CD4-positive, alpha-beta T cell treated with Interleukin-21 for 1 hour (primary cell): ENCODE results near the gene LPAR2.

Experiments used
- DNase-seq: peaks from one replicate; pipeline ENCODE4 v3.0.0-alpha.2; 2020

The LPAR2 gene

DNA sequence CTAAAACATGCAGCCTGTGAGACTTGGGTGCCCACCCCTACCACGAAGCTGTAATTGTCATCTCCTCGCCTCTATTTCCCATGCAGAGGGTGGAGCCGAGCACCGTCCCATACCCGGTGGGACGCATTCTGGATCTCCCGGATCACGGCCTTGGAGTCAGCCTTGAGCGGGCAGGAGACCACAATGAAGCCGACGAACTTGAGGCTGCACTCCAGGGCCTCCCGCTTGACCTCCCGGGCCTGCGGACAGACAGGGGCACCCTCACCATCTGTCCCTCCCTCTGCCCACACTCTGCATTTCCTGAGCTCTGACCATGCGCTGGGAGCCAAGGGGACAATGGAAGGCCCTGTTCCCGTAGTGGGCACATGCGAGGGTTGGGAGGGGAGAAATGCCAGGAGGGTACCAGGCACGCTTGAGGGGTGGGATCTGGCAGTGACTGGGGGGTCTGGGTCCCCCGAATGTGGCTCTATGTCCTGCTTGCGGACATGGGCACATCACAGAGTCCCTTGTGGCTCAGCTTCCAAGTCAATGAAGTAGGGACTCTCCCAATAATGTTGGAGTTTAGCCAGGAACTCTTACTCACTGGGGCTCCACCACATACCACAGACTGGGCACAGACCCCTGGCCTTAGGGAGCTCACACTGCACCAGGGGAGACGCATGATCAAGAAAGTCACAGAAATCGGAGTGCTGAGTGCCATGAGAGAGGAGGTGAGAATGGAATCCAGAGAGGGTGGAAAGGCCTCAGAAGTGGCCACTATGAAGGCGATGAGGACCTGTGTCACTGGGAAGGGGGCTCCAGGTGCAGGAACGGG lies 24.7 kb upstream of the LPAR2 start:
- no peak for DNase-seq

DNA sequence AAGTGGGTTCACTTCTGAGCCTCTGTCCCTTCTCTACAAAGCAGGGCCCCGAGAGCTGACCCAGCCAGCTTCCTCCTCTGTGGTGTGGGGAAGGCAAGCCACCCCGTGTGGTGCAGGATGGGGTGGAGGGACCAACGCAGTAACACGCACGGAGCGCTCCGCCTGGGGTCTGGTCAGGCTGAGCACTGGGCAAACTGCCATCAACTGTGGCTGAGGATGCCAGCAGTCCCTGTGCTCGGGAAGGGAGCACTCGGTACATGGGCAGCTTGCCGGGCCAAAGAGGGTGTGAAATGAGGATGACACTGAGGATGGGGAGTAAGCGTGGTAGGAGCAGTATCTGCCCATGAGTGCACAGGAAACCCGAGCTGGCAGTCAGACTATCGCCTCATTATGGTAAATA lies 23.1 kb upstream of the LPAR2 start:
- no peak for DNase-seq

DNA sequence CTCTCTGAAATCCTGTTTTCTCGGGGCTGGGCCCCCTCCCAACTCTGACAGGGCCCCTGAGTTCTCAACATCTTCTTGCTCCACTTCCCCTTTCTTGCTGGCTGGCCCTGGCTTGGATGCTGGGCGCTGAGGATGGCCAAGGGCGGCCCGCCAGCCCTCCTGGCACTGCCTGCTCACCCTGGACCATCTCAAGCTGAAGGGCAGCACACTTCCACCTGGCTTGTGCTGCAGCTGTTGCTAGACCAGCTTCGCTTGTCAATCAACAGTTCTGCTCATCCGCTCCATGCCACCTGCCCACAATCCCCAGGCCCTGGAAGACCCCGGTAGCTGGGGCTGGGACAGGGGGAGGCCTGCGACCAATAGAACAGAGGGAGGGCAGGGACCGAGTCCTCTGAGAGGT lies 22.3 kb upstream of the LPAR2 start:
- DNase-seq = no peak

DNA sequence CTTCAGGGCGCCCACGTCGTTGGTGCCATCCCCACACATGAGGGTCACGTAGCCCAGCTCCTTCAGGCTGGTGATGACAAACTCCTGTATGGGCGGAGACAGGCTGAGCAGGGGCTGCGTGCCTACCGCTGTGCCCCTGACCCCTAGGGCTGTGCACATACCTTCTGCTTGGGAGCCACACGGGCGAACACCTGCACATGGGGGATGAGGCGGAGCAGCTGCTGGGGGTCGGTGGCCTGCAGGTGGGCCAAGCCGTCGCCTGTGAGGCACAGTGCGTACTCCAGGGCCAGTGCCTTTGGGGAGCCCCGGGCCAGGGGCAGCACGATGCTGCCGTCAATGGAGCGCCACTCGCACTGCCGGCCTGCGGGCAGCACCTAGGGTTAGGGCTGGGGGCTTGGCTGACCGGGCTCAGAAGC lies 21.6 kb upstream of the LPAR2 start:
- DNase-seq = no peak

DNA sequence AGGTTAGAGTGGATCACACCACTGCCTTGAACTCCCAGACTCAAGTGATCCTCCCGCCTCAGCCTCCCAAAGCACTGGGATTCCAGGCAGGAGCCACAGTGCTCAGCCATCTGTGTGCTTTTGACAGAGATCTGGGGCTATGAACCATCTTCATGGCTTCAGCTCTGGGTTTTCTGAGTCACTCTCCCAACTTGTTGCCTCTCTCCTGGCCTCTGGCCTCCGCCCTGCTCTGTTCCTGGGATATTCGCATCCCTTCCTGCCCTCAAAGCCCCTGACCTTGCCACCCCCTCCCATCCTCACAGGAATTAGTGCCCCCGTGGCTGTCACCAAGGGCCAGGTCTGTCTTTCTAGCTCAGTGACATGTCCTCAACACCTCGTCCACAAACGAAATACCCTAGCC lies 21.1 kb upstream of the LPAR2 start:
- no peak for DNase-seq

DNA sequence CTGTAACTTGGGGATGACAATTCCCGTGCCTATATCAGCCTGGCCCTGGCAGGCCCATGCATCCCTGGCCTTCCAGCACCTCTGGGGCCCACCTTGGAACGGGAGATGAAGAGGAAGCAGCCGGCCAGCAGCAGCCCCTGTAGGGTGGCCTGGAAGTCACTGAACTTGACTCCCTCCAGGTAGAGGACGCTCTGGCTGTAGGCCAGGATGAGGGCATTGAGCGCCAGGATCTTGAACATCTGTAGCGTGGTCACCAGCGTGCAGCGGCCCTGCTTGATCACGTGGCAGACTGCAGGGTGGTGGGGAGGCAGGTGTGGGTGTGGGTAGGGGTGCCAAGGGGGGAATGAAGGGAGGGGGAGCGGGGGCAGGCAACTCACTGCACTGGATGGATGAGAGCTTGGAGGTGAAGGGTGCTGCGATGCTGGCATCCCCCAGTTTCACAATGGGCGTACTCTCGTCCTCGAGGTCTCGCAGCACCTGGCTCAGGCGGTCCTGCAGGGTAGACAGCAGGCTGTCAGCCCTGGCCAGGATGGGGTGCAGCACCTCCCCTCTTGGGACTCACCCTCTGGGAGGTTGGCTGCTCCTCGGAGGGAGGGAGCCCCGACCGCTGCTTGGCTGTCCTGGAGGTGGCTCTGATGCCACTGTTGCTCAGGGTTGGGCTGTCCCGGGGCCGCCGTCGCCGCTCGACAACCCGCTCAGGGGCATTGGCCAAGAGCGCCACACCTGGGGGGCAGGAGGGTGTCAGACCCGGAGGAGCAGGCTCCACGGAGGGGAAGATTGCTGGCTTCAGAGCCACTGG lies 19.2 kb upstream of the LPAR2 start:
- no peak for DNase-seq

DNA sequence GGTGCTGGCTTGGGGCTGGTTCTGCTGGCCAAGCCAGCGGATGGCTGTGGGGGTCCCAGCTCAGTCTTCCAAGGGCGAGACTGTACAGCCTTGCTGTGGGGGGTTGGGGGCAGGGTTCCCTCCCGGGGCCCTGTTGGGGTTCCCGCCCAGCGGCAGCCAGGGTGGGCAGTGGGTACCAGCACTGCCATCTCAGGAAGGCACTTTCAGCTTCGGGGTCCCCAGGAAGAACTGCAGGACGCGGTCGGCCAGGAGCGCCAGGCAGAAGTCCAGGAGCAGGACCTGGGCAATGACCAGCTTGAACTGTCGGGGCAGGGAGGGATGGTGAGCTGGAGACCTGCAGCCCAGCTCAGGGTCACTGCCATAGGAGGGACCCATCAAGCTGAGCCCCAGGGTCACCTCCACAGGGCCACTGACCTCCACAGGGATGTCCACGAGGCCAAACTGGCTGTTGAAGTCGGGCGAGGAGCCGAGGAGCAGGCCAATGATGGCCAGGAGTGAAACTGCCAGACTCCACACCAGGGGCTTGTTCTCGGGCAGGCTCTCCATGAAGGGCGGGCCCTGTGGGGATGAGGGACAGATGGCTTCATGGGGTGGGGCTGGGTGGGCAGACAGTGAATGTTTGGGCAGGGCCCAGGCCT lies 17.3 kb upstream of the LPAR2 start:
- no peak for DNase-seq

DNA sequence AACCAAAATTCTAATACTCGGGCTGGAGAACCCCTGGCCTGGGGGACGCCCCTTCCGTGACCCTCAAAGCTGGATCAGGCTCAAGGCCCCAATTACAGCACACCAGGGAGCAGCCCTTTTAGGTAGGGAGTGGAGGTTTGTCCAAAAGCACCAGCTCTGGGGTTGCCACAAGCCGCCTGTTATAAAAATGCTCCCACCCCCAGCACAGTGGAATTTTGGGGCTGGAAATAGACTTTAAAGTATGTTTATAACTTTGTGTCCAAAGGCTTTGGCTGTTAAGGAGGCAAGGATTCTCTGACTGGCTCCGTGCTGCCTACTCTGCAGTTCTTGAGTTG lies 16.0 kb upstream of the LPAR2 start:
- DNase-seq = no peak

DNA sequence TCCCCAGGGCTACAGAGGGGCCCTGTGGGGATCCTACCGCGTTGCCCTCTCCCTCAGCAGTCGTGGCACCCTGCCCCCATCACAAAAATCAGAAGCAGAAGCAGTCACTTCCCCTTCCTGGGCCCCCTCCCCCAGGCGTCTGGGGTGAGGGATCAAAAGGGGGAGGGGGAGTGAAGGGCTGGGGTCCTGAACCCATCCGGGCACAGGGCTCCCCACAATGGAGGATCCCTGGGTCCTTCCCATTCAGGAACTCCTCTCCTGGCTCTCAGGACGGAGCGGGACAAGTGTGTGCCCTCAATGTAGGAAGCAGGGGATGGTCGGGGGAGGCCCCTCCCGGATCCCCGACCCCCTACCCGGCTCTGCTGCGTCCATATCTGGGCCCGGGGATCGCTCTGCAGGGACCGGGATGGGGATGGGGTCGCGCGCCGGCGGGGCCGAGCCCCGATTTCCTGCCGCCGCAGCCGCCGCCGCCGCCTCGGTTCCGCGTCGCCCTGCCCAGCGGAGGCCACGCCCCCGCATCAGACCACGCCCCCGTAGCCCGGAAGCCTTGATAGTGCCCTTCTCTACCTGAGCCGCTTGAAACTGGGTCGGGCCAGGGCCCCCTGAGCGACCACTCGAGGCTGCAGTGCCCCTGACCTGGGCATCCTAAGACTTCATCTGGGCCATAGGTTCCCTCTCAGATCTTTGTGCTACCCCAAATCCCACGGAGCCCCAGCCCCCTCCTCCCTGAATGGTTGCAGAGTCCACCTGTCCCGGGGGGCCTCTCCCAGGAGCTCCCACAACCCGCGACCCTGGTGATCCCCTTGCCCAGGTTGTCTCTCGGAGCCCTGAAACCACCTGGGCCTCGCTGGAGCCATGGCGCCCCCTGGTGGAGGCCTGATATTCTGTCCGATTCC lies 15.4 kb upstream of the LPAR2 start, which contains the start of gene GMIP:
Gene GMIP, minus strand, starts transcription at position 500 of the 896 bp plus-strand sequence. Its CDS starts 128 bp downstream, at position 372.
- DNase-seq = peak; percentile 90

DNA sequence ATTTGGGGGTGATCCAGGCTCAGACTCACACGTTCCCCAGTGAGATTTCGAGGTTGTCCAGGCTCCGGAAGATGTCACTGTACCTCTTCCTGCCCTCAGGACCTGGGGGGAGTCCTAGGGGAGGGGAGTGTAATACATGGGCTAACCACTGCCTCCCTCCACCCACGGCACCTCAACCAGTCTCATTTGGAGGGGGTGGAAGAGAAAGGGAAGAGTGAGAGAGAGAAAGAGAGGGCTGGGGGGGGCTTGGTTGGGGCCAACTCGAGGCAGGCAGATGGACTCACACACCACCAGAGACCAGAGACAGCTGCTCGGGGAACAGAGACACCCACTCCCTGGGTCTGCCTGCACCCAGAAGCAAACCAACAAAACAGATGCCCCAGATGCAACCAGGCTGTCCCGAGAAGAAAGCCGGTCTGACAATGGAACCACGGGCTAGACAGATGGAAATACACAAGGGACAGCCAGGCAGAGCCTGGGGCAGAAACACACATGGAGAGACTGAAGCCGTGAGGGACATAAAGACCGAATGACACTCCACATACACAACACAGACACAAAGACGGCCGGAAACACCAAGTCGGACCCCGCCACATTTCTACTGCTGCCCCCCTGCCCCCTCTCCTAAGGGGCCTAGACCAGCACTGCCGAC lies 14.6 kb upstream of the LPAR2 start:
- DNase-seq = peak; percentile 72

DNA sequence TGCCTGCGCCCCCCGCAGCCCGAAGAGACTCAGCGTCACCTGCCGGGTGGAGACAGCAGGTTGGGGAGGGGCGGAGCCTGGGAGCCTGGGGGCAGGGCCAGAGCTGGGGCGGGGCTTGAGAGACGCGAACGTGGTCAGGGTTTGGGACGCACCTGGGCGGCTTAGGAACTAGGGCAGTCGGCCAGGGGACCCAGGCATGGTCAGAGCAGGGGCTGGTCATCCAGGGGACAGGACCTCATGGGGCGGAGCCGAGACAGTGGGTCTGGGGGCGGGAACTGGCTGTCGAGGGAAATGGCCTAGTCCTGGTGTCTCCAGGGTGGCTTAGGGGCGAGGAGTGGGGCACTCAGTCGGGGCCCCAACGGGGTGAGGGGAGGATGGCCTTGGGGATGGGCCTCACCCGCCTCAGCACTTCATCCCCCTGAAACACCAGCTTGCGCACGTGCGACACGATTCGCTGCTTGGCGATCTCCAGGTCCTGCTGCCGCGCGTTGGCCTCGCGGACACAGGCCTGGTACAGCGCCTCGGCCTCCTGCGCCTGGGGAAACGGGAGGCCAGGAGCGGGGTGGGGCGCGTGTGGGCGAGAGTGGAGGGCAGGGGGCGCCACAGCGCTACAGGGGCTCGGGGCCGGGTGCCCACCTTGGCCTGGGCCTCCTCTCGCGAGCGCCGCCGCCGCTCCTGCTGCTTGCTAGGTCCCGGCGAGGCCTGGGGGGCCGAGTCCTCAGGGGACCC lies 9.7 kb upstream of the LPAR2 start:
- DNase-seq = no peak

DNA sequence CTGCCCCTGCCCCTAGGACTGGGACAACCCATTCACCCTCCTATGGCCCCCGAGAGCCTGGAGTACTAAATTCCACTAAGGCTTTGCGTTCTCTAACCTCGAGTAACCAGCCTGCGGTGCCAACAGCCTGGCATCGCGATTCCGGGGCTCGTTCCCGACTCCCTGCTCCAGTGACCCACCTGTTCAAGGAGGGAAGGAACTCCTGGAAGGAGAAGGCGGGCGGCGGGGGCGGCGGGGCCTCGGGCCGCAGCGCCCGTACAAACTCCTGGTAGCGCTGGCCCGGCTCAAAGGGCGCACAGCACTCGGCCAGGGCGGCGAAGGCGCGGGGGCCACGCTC lies 9.1 kb upstream of the LPAR2 start:
- DNase-seq = no peak

DNA sequence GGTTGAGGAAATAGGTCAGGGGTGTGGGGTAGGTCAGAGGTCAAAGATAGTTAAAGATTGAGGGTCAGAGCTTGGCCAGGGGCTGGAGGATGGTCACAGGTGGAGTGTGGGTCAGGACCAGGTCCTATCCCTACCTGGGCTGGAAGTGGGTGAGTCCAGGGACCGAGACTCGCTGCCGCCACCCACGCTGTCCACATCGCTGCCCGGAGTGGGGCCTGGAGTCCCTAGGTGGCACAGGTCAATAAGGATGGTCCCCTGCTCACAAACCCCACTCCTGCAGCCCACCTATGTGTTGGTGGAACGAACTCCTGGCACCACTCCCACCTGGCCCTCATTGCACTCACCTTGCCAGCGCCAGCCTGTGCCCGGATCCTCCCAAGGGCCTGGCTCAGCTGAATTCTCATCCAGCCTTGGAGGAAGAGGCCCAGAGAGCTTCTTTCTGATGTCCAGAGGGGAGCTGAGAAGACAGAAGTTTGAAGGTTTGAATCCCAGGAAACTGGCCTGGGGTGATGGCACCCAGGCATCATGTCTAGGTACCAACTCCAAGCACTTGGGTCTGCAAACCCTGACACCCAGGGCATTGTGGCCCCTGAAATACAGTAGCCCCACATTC lies 8.7 kb upstream of the LPAR2 start:
- DNase-seq = no peak

DNA sequence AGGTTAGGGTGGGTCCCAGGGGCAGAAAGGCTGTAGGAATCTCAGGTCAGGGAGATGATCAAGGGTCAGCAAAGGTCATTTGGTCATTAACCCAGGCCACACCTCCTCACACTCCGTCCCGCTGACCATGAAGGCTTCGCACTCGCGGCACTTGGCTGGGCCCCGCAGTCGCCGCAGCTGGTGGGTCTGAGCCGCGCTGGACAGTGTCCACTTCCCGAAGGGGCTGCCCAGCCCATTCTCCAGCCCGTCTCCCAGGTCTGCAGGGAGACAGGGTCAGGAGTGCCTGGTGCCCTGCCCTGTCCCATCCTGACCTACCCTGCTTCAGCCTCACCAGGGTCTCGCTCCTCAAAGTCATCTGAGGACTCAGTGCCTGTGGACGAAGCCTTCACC lies 7.3 kb upstream of the LPAR2 start:
- no peak for DNase-seq

DNA sequence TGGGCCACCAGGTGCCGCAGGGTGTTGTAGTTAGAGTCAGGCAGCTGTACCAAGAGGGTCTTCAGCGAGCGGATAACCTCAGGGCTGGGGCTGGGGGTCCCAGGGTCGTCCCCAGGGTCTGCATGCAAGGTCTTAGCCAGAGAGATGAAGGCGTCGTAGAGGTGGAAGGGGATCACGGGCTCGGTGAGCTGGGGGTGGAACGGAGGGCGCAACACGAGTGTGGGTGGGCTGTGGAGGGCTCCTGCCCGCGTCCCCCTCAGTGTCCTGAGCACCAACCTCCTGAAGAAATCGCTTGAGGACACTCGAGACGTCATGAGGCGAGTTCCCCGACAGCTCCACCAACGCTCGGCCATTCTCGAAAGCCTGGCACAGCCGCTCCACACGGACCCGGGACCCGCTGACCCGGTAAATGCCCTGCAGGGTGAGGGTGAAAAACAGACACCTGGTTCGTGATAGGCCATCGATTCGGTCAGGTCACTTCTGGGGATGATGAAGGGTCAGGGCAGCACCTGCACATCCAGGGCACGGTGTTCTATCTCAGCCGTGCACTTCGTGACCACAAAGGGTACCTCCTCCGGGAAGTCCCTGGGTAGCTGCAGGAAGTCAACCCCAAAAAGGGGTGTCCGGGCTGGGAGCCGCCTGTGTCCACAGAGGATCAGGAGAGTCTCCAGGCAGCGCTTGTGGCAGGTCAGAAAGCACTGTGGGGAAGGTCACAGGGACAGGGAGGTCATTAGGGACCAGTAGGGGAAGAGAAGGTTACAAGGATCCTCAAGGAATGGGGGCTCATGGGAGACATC lies 6.7 kb upstream of the LPAR2 start:
- DNase-seq = no peak

DNA sequence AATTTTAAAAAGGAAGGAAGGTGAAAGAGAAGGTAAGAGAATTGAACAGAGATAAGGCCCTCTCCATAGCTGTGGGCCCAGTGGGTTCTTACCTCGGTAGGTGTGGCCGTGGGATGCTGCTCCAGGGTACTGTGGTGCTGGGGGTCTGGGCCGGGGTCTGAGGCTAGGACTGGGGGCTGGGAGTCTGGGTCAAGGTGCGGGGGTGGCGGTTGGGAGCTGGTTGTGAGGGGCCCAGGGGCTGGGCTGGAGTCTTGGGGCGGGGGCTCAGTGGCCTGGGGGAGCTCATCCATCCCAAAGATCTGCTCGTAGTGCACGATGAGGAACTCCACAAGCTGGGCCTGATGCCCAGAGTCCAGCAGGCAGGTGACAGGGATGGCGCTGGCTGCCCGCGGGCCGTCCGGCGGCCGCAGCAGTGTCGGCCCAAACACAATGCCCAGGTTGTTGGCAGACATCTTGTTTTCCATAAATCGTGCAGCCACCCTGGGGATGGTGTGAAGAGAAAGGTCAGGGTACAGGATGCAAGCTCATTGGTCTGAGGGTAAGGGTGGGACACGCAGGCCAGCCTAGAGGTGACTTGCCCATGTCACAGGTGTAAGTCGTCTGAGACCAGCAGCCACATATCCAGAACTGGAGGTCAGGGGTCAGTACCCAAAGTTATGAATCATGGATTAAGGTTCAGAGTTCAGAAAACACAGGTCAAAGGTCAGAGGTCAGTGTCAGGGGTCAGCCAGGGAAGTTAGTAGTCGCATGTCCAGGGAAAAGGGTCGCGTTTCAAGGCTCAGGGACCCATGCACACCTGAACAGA lies 5.9 kb upstream of the LPAR2 start:
- DNase-seq = no peak

DNA sequence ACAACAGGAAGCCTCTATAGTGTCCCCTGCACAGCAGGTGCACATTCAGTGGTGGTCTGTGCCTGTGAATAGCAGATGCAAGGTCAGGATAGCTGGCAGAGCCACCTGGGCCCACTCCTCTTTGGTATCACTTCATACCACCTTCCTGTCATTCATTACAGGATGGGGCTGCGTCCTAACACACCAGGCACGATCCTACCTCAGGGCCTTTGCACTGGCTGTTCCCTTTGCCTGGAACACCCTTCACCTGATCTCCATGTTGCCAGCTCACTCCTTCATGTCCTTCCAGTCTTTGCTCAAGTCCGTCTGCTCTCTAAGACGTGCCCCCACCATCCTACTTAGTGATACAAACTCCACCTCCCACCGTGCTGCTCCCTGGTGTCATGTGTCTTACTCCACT lies 4.6 kb upstream of the LPAR2 start:
- DNase-seq = no peak

DNA sequence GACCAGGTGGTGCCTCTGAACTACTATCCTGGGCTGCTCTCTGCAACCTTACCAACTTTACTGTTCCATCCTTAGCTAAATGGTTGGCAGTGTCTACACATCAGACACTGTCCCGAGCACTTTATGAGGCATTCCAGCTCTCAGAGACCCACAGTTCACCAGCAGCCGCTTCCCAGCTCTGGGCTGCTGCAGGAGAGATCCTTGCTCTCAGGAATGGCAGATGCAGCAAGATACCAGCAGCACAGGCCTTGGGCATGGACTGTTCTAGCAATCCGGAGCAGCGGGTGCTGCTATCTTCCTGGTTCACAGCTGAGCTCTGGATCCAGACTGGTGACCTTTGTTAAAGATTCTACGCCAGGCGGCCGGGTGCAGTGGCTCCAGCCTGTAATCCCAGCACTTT lies 3.3 kb upstream of the LPAR2 start:
- no peak for DNase-seq

DNA sequence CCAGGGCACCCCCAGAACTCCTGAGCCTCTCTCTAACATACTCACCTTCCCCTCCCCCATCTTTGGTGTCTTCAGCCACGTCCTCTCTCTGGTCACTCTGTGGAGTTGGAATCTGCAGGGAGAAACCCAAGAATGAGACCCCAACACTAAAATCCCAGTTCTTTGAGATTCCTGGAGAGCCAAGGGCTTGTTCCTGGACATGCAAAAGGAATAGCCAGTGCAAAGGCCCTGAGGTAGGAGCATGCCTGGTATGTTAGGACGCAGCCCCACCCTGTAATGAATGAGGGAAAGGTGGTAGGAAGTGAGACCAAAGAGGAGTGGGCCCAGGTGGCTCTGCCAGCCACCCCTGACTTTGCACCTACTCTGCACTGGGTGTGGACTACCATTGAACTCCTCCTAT lies 2.4 kb upstream of the LPAR2 start:
- no peak for DNase-seq

DNA sequence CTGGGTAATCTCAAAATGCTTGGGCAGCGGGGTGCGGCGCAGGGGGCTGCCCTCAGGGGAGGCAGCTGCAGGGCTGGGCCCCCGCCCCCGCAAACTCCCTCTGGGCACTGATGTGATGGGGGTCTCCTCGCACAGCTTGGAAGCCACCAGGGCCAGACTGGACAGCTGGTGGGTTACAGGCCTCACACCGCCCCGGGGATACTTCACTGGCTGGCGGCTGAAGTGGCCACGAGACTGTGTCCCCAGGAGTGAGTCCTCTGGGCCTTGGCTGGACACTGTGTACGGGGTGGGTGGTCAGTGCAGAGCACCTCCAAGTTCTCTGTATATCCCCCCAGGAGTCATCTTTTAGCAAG lies 2.0 kb upstream of the LPAR2 start:
- DNase-seq = no peak
